ENCODE measurements around the gene AP4M1.

The AP4M1 gene

DNA sequence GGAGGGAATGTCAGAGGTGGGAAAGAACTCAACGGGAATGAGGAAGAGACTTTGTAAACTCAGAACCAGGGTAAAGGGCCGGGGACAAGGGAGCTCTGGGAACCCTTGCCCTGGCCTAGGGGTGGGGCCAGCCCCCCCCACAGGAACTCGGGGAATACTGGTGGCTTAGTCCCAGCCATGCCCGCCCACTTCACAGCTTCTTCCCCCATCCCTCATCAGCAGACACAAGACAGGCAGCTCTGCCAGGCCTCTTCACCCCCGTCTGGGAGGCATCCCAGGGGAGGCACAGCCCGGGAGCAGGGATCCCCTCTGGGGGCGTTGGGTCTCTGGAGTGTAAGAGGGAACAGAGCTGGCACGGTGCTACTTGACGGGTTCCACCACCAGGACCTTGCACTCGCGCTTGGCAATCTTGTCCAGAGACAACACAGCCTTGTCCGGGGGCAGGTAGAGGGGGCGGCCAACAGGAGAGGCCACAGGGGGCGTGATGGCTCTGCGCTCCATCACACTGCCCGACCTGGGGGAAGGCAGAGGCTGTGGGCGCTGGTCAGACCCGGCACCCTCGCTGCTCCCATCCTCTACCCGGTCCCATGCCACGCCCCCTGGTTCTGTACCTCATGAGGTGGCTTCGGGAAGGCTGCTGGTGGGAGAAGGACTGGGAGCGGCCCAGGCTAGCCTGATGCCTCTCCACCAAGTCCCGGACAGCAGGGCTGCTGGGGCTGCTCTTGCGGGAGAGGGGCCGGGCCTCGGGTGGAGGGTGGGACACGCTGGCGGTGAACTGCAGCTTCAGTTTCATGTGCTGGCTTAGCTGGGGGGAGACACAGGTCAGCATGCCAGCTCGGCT lies 53.4 kb downstream of the AP4M1 start:
- H3K9me2 ChIP-seq (replicated peaks; ENCODE audit: low read depth, low read length), result no peaks in the 10 kb centered on the region
- peaks cover 3% of the 10 kb centered on the region; the same call in 1 of the 2 replicates for H3F3A ChIP-seq (ENCODE audit: low read depth)
- peaks cover 44% of the 10 kb centered on the region for H3K79me2 ChIP-seq (ENCODE audit: insufficient read depth, low read length)
- H3K27me3 ChIP-seq (ENCODE audit: insufficient read depth, low read length, poor library complexity, severe bottlenecking), result no peaks in the 10 kb centered on the region
- peaks cover 16% of the 10 kb centered on the region for H4K20me1 ChIP-seq (ENCODE audit: insufficient read depth, low read length, poor library complexity, severe bottlenecking)
- TF ChIP-seq CTCF (conservative IDR thresholded peaks at IDR 0.05; ENCODE audit: low read length) (no peak), EZH2phosphoT487 (IDR thresholded peaks at IDR 0.05; ENCODE audit: borderline replicate concordance) (no peak)
- peaks cover 31% of the 10 kb centered on the region for H3K4me1 ChIP-seq (ENCODE audit: insufficient read depth, low read length, poor library complexity, severe bottlenecking)
- peaks cover 9% of the 10 kb centered on the region; the same call in 1 of the 2 replicates for H3K36me3 ChIP-seq (ENCODE audit: insufficient read depth, low read length)
- H2AFZ ChIP-seq (ENCODE audit: low read length), result no peak overlapping the region
- H3K9me3 ChIP-seq (ENCODE audit: insufficient read depth, low read depth, low read length), result no peaks in the 10 kb centered on the region
- H3K9ac ChIP-seq (ENCODE audit: low read depth, low read length, poor library complexity, severe bottlenecking), result no peak overlapping the region
- H3K4me3 ChIP-seq (ENCODE audit: low read length, poor library complexity, severe bottlenecking), result no peak overlapping the region
- H3K4me2 ChIP-seq (ENCODE audit: low read depth, low read length, poor library complexity, severe bottlenecking), result no peak overlapping the region

DNA sequence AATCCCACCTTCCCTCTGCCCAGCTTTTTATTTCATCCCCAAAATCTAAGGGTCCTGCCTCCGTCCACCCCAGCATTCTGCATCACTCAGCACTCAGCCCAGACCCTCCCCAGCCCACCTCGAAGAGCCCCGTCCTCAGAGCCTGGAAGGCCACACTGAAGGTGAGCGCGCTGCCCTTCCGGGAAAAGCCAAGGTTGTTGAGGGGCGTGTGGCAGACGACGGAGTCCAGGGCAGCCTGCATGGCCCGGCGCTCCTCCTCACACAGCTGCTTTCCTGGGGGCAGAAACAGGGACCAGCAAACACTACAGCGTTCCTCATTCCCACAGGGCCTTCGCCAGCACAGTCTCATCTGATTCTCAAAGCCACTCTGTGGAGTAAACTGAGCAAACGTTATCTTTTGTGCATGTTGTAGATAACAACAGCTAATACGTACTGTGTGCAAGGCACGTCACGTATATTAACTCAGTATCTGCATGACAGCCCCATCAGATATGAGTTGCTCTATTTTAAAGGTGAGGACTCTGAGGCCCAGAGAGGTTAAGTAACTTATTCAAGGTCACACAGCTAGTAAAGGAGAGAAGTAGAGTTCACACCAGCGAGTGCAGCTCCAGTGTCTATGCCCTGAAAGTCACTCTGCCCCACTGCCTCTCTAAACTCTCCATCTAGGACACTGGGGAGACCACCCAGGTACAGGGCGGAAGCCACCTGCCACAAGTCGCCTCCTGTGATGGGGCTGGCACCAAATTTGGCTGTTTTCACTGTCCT lies 54.3 kb downstream of the AP4M1 start:
- H3K4me3 ChIP-seq (ENCODE audit: low read length, poor library complexity, severe bottlenecking), result no peak overlapping the region
- no peaks in the 10 kb centered on the region for H3K27me3 ChIP-seq (ENCODE audit: insufficient read depth, low read length, poor library complexity, severe bottlenecking)
- H3K79me2 ChIP-seq (ENCODE audit: insufficient read depth, low read length), result peaks cover 35% of the 10 kb centered on the region
- TF ChIP-seq CTCF (conservative IDR thresholded peaks at IDR 0.05; ENCODE audit: low read length), result no peak
- no peak for TF ChIP-seq EZH2phosphoT487 (IDR thresholded peaks at IDR 0.05; ENCODE audit: borderline replicate concordance)
- H3K9me3 ChIP-seq (ENCODE audit: insufficient read depth, low read depth, low read length), result no peaks in the 10 kb centered on the region
- H3K9me2 ChIP-seq (replicated peaks; ENCODE audit: low read depth, low read length), result no peaks in the 10 kb centered on the region
- H3F3A ChIP-seq (ENCODE audit: low read depth), result peaks cover 3% of the 10 kb centered on the region; the same call in 1 of the 2 replicates
- no peak overlapping the region for H3K9ac ChIP-seq (ENCODE audit: low read depth, low read length, poor library complexity, severe bottlenecking)
- no peak overlapping the region for H3K4me2 ChIP-seq (ENCODE audit: low read depth, low read length, poor library complexity, severe bottlenecking)
- H2AFZ ChIP-seq (ENCODE audit: low read length), result no peak overlapping the region
- peaks cover 12% of the 10 kb centered on the region for H4K20me1 ChIP-seq (ENCODE audit: insufficient read depth, low read length, poor library complexity, severe bottlenecking)
- peaks cover 9% of the 10 kb centered on the region; the same call in 1 of the 2 replicates for H3K36me3 ChIP-seq (ENCODE audit: insufficient read depth, low read length)
- peaks cover 25% of the 10 kb centered on the region for H3K4me1 ChIP-seq (ENCODE audit: insufficient read depth, low read length, poor library complexity, severe bottlenecking)

DNA sequence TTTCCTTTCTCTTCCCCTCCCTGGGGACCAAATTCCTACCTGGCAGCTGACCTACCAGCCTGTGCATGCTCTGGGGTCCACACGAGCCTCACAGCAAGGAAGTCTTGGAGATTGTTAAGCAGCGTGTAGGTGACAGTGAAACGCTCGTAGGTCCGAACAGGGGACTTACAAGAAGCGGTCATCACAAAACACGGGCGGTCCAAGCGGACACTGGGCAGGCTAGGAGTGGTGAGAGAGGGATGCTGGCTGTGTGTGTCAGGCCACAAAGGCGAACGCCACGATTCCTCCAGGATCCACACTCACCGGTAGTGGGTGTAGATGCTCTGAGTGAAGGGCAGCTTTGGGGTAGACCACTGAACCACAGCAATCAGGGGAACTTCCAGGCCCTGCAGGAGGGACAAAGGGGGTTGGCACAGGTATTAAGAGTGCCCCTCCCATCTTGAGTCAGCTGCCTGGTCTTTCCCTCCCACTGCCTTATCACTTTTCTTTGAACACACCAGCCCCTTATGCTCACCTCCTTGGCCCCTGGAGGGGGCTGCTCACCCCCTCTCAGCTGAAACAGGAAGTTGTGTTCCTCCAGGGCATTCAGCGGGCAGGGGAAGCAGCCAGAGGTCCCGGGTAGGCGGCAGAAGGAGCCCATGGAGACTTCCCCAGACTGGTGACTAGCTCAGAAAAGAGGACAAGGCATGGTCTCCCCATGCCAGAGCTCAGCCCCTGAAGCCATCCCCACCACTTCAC lies 55.1 kb downstream of the AP4M1 start:
- H3K9ac ChIP-seq (ENCODE audit: low read depth, low read length, poor library complexity, severe bottlenecking), result peak overlapping the region; percentile 86
- peaks cover 25% of the 10 kb centered on the region for H3K4me1 ChIP-seq (ENCODE audit: insufficient read depth, low read length, poor library complexity, severe bottlenecking)
- H3K9me2 ChIP-seq (replicated peaks; ENCODE audit: low read depth, low read length), result no peaks in the 10 kb centered on the region
- peaks cover 12% of the 10 kb centered on the region for H4K20me1 ChIP-seq (ENCODE audit: insufficient read depth, low read length, poor library complexity, severe bottlenecking)
- H3K9me3 ChIP-seq (ENCODE audit: insufficient read depth, low read depth, low read length), result no peaks in the 10 kb centered on the region
- H3K79me2 ChIP-seq (ENCODE audit: insufficient read depth, low read length), result peaks cover 31% of the 10 kb centered on the region
- no peaks in the 10 kb centered on the region for H3K27me3 ChIP-seq (ENCODE audit: insufficient read depth, low read length, poor library complexity, severe bottlenecking)
- peak overlapping the region; percentile 90 for H3K4me3 ChIP-seq (ENCODE audit: low read length, poor library complexity, severe bottlenecking)
- no peak overlapping the region for H2AFZ ChIP-seq (ENCODE audit: low read length)
- H3F3A ChIP-seq (ENCODE audit: low read depth), result peaks cover 3% of the 10 kb centered on the region; the same call in 1 of the 2 replicates
- peaks cover 9% of the 10 kb centered on the region; the same call in 1 of the 2 replicates for H3K36me3 ChIP-seq (ENCODE audit: insufficient read depth, low read length)
- peak overlapping the region; percentile 92 for H3K4me2 ChIP-seq (ENCODE audit: low read depth, low read length, poor library complexity, severe bottlenecking)
- TF ChIP-seq CTCF (conservative IDR thresholded peaks at IDR 0.05; ENCODE audit: low read length) (no peak), EZH2phosphoT487 (IDR thresholded peaks at IDR 0.05; ENCODE audit: borderline replicate concordance) (no peak)

All from Loucy (cell line).